ENCODE measurements around the gene CECR2.

The CECR2 gene

GRCh38 chr22:17401728-17402127, 32.5 kb downstream of the CECR2 start:
- no peak for DNase-seq (ENCODE audit: extremely low read depth, low read depth)
- no peak for TF ChIP-seq CTCF (IDR thresholded peaks at IDR 0.05; ENCODE audit: low read depth, low read length)

GRCh38 chr22:17402293-17402692, 33.0 kb downstream of the CECR2 start:
- TF ChIP-seq CTCF (IDR thresholded peaks at IDR 0.05; ENCODE audit: low read depth, low read length) = no peak
- DNase-seq (ENCODE audit: extremely low read depth, low read depth) = no peak

- TF ChIP-seq CTCF (IDR thresholded peaks at IDR 0.05; ENCODE audit: low read depth, low read length) = no peak
- no peak for DNase-seq (ENCODE audit: extremely low read depth, low read depth)
Observed at GRCh38 chr22:17403906-17404305, 34.6 kb downstream of the CECR2 start.

- DNase-seq (ENCODE audit: extremely low read depth, low read depth) = no peak
- TF ChIP-seq CTCF (IDR thresholded peaks at IDR 0.05; ENCODE audit: low read depth, low read length) = no peak
Observed at GRCh38 chr22:17407643-17408042, 38.4 kb downstream of the CECR2 start.

GRCh38 chr22:17410576-17410975, 41.3 kb downstream of the CECR2 start:
- DNase-seq (ENCODE audit: extremely low read depth, low read depth) = no peak
- no peak for TF ChIP-seq CTCF (IDR thresholded peaks at IDR 0.05; ENCODE audit: low read depth, low read length)

GRCh38 chr22:17411213-17411612, 42.0 kb downstream of the CECR2 start:
- TF ChIP-seq CTCF (IDR thresholded peaks at IDR 0.05; ENCODE audit: low read depth, low read length) = no peak
- no peak for DNase-seq (ENCODE audit: extremely low read depth, low read depth)

- no peak for DNase-seq (ENCODE audit: extremely low read depth, low read depth)
- TF ChIP-seq CTCF (IDR thresholded peaks at IDR 0.05; ENCODE audit: low read depth, low read length) = no peak
Observed at GRCh38 chr22:17412232-17412631, 43.0 kb downstream of the CECR2 start.

All from AG09319 (cell line).